GM19324 (cell line): ENCODE results near the gene KIF26B.

Experiments
- ATAC-seq: cut with Tn5 transposase; IDR thresholded peaks from one replicate; pipeline ENCODE4 v1.9.1; 2021; ENCODE audit warnings: mild to moderate bottlenecking, moderate library complexity; ENCODE audit not compliant: unreplicated experiment, low FRiP score

KIF26B gene

GRCh38 chr1:245270063-245270462 lies 115.3 kb downstream of the KIF26B start:
- no peak for ATAC-seq

DNA sequence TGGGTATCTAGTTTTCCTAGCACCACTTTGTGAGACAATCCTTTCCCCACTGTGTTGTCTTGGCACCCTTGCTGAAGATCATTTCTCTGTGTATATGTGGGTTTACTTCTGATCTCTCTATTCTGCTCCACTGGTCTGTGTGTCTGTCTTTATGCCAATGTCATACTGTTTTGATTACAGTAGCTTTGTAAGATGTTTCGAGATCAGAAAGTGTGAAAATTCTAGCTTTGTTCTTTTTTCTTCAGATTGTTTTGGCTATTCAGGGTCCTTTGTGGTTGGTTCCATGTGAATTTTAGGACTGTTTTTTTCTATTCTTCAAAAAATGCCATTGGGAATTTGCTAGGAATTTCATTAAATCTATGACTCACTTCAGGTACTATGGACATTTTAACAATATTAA lies 116.2 kb downstream of the KIF26B start:
- ATAC-seq = no peak

GRCh38 chr1:245272676-245273075 lies 117.9 kb downstream of the KIF26B start:
- no peak for ATAC-seq

DNA sequence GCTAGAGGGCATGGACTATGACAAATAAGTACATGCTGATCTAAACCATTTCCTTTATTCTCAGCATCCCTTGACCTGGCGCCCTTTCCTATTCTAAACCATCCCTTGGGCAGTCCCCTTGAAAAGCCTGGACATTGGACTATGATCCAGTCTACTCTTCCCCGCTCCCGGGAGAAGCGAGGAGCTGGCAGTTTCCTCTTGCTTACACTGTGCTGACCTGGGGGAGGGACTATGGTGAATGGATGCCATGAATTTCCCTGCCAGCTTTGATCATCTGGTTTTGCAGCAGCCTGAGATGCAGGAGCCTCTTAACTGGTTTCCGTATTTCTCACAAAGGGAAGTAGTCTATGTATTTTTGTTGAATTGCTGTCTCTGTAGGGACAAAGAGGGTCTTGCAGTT lies 121.7 kb downstream of the KIF26B start:
- ATAC-seq = no peak

DNA sequence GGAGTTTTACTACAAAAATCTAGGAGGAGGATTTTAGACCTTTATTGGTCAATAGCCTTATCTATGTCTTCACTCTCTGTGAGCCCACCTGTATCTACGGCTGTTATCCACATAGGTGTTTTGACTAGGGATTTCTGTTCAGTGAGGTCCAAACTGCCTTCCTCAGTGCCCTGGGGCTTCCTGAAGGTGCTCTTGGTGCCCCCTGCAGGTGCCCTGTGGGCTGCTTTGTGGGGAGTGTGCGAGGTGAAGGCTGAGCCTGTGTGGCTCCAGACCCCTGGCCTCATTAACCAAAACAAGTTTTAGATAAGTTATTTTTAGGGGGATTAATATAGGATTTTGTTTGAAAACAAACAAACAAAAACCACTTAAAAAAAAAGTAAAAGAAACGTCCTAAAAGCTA lies 122.5 kb downstream of the KIF26B start:
- no peak for ATAC-seq

DNA sequence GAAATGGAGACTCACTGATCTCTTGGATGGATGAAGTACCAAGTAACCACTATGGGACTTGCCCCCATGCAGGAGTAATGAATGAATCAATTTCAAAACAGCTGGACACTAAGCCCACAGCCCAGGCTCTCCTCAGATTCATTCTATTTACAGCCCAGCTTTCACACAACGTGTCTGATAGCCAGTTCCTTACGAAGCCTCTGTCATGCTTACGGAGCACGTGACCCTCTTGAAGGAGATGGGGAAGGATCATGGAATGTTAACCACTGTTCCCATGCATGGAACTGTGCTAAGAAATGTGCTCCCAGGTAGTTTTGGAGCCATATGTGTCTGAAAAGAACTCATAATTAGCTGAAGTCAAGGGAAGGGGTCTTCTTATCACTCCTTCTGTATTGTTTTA lies 124.1 kb downstream of the KIF26B start:
- ATAC-seq = no peak

DNA sequence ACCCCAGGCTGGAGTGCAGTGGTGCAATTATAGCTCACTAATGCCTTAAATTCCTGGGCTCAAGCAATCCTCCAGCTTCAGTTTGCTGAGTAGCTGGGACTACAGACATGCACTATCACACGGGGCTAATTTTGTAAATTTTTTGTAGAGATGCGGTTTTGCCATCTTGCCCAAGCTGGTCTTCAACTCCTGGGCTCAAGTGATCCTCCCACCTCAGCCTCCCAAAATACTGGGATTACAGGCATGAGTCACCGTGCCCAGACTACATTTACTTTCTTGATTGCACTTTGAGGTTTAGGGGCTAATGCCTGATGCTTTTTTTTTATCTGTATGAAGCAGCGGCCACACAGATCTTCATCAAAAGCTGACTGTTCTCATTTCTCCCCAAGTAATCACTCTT lies 124.6 kb downstream of the KIF26B start:
- ATAC-seq = no peak

DNA sequence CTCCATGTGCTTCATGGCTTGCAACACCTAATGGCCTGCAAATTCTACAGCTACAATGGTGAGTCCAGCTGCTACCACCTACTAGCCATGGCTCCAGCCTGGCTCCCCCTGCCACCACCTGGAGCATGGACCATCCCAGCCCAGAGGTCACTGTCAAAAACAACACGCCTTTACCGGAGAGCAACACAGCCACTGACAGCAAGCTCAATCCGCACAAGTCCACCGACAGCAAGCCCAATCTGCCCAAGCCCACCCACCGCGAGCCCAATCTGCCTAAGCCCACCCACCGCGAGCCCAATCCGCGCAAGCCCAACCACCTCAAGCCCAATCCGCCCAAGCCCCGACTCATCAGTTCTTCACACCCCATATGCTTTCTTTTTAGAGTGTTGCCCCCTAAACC lies 128.2 kb downstream of the KIF26B start:
- ATAC-seq = no peak

GRCh38 chr1:245285168-245285567 lies 130.4 kb downstream of the KIF26B start:
- no peak for ATAC-seq

DNA sequence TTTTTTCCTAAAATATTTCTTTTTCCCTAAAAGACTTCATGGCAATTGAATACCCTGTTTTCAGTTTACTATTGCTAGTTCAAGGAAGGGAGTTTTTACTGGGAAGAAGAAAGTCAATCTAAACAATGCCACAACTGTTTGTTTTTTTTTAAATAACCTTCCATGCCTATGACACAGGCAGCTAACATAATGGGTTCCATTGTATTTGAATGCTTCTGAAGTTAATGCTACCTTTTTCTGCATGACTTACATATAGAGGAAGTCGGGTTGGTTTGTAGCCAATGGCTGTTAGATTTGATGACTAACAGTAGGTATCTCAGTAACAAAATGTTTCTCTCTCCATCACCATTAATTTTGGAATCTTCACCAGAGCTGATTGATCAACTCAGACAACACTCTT lies 134.0 kb downstream of the KIF26B start:
- ATAC-seq = no peak

GRCh38 chr1:245290836-245291235 lies 136.1 kb downstream of the KIF26B start:
- ATAC-seq = no peak

GRCh38 chr1:245291351-245291750 lies 136.6 kb downstream of the KIF26B start:
- ATAC-seq = no peak

GRCh38 chr1:245292141-245292540 lies 137.4 kb downstream of the KIF26B start:
- no peak for ATAC-seq

- no peak for ATAC-seq
These were observed 137.8 kb downstream of the KIF26B start for GRCh38 chr1:245292553-245292952.

DNA sequence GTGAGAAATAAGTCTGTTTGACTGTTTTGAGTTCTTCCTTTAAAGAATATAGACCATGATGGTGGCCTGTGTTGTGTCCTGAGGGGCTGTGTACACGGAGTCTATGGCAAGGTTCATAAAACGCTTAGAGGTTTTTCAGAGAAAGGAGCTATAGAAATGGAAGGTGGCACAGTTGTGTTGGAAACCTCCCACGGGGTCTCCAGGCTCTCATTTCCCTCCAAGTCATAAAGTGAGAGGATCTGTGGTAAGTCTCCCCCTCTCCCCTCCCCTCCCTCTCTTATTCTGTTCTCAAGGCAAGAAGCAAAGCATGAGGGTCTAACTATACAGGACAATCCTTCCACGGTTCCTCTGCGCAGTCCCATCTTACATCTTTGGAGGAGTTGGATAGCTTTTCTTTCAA lies 139.2 kb downstream of the KIF26B start:
- no peak for ATAC-seq

- ATAC-seq = no peak
These were observed 144.0 kb downstream of the KIF26B start for GRCh38 chr1:245298781-245299180.

DNA sequence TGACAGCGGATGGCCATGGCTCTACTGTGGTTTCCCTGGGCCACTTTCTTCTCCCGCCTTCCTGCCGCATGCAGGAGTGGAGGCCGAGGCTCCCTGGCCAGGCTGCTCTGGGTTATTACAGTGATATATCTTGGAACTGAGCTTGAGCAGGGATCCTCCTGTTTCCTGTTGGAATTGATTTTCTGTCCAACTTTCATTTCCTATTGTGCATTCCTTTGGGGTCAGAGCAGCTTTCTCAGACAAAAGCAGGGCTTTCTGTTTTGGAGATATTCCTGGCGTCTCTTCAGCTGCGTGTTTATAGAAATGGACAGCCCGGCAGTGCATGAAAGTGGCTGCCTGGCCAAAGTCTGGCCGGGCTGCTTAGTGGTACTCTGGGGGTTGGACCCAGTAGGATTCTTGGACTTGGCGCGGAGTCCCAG lies 146.4 kb downstream of the KIF26B start:
- ATAC-seq = no peak

GRCh38 chr1:245301921-245302320 lies 147.1 kb downstream of the KIF26B start:
- ATAC-seq = no peak

DNA sequence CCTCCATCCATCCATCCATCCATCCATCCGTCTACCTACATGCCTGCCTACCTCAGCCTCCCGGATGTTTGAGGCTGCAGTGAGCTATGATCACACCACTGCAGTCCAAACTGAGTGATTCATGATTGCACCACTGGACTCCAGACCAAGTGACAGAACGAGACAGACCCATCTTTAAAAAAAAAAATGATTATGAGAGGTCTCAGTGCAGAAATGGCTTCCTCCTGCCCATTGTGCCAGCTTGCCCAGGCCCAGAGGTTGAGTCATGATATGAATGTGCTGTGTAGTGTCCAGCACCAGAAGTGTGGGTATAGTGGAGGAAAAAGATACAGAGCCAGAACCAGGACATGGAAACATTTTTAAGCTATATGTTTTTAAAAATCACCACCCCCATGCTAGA lies 149.9 kb downstream of the KIF26B start:
- no peak for ATAC-seq

GRCh38 chr1:245306020-245306419 lies 151.2 kb downstream of the KIF26B start:
- ATAC-seq = no peak

GRCh38 chr1:245306628-245307410 lies 152.0 kb downstream of the KIF26B start:
- ATAC-seq = no peak
